B cell (primary cell): ENCODE measurements around the gene LSM14B. TPM values are rescaled to one million over a fixed set of nuclear protein-coding genes. Genes with fewer than 3 reads are reported as not detected.

Experiments used
- ATAC-seq: fragments of 200-7000 bp; cut with Tn5 transposase; one replicate; pipeline ENCODE4 v1.10.0; 2021; ENCODE audit warnings: low read depth, mild to moderate bottlenecking, moderate number of reproducible peaks, moderate library complexity
- CTCF ChIA-PET: fragments of 350-600 bp; sonication (Branson Sonifier 250); formaldehyde crosslinking; loops from one replicate; lab custom pipeline; 2021; ENCODE audit warnings: antibody characterized with exemption, inconsistent platforms; lab: Charles Lee
- POLR2A ChIA-PET: fragments of 350-600 bp; sonication (Branson Sonifier 250); formaldehyde crosslinking; loops from one replicate; lab custom pipeline; 2021; ENCODE audit warnings: antibody characterized with exemption; lab: Charles Lee
- DNase-seq: peaks from one replicate; pipeline ENCODE4 v3.0.0; 2013
- H2AFZ ChIP-seq: 2 replicates; pipeline ENCODE4 v1.6.1; 2012; ENCODE audit warnings: mild to moderate bottlenecking, low read depth, low read length; ENCODE audit not compliant: insufficient read depth, poor library complexity, severe bottlenecking
- H3K27ac ChIP-seq, 2 donors: 1 replicate in 1 of 2; 2 replicates in 1 of 2; pipeline ENCODE4 v1.5.1; 2012 to 2013; ENCODE audit warnings: low read length in 2 of 2, mild to moderate bottlenecking in 2 of 2, moderate library complexity in 1 of 2
- H3K27me3 ChIP-seq, 4 experiments: fragments of 200-600 bp in 1 of 4; sonication (generic) in 1 of 4; replicated peaks in 1 of 4; 1 replicate in 2 of 4; 2 replicates in 2 of 4; pipeline versions ENCODE4 v1.6.1 to v1.7.0; 2013 to 2016; ENCODE audit warnings: low read length in 3 of 4, mild to moderate bottlenecking in 2 of 4, mixed read lengths in 1 of 4, moderate library complexity in 1 of 4; ENCODE audit not compliant: insufficient read depth in 4 of 4, control insufficient read depth in 3 of 4; ENCODE audit errors: control extremely low read depth in 1 of 4
- H3K36me3 ChIP-seq, 2 experiments: replicated peaks in 1 of 2; 1 replicate in 1 of 2; 2 replicates in 1 of 2; pipeline versions ENCODE4 v1.6.1 to v1.7.1; 2013; ENCODE audit warnings: low read length in 1 of 2; ENCODE audit not compliant: insufficient read depth in 2 of 2, control insufficient read depth in 1 of 2; ENCODE audit errors: control extremely low read depth in 1 of 2, extremely low read depth in 1 of 2
- H3K4me1 ChIP-seq, 2 donors: fragments of 200-600 bp in 1 of 2; sonication (generic) in 1 of 2; 1 replicate in 1 of 2; 2 replicates in 1 of 2; pipeline versions ENCODE4 v1.5.1 to v1.6.1; 2013 to 2017; ENCODE audit warnings: low read length in 2 of 2; ENCODE audit not compliant: control insufficient read depth in 2 of 2, insufficient read depth in 2 of 2
- H3K4me2 ChIP-seq: replicated peaks from 2 replicates; pipeline ENCODE3; 2012; ENCODE audit warnings: mild to moderate bottlenecking, low read depth, low read length; ENCODE audit not compliant: poor library complexity, severe bottlenecking
- H3K4me3 ChIP-seq, 5 experiments: fragments of 200-600 bp in 1 of 5; sonication (generic) in 1 of 5; 1 replicate in 3 of 5; 2 replicates in 2 of 5; pipeline versions ENCODE4 v1.5.1 to v1.7.0; 2011 to 2016; ENCODE audit warnings: low read length in 4 of 5, mild to moderate bottlenecking in 4 of 5, low read depth in 2 of 5, control low read depth in 1 of 5, moderate library complexity in 1 of 5; ENCODE audit not compliant: insufficient read depth in 1 of 5; ENCODE audit errors: control extremely low read depth in 1 of 5, extremely low read depth in 1 of 5
- H3K79me2 ChIP-seq: fragments of 200-600 bp; sonication (generic); one replicate; pipeline ENCODE4 v1.6.0; 2016; ENCODE audit warnings: low read length; ENCODE audit not compliant: control insufficient read depth, insufficient read depth
- H3K9ac ChIP-seq: fragments of 200-600 bp; sonication (generic); 2 replicates; pipeline ENCODE4 v1.6.1; 2017; ENCODE audit warnings: mild to moderate bottlenecking, low read length, moderate library complexity
- H3K9me3 ChIP-seq, 3 donors: one replicate each; pipeline versions ENCODE4 v1.6.1 to v1.7.1; 2013; ENCODE audit warnings: low read length in 2 of 3; ENCODE audit not compliant: control insufficient read depth in 2 of 3, insufficient read depth in 1 of 3; ENCODE audit errors: control extremely low read depth in 1 of 3
- H4K20me1 ChIP-seq: 2 replicates; pipeline ENCODE4 v1.6.0; 2012; ENCODE audit warnings: mild to moderate bottlenecking, low read length; ENCODE audit not compliant: insufficient read depth, control insufficient read depth, poor library complexity, severe bottlenecking
- H3K27ac Mint-ChIP-seq: one replicate; pipeline ENCODE4 v1.8.0; 2021; ENCODE audit warnings: mixed read lengths
- H3K27me3 Mint-ChIP-seq: one replicate; pipeline ENCODE4 v1.8.0; 2021; ENCODE audit warnings: mixed read lengths
- H3K4me1 Mint-ChIP-seq: one replicate; pipeline ENCODE4 v1.8.0; 2021; ENCODE audit warnings: mixed read lengths
- H3K4me3 Mint-ChIP-seq: one replicate; pipeline ENCODE4 v1.8.0; 2021; ENCODE audit warnings: mixed read lengths
- H3K9me3 Mint-ChIP-seq: one replicate; pipeline ENCODE4 v1.8.0; 2022; ENCODE audit warnings: mixed read lengths; ENCODE audit not compliant: insufficient read depth
- EZH2 ChIP-seq: IDR thresholded peaks from 2 replicates; pipeline ENCODE4 v1.6.1; 2012; ENCODE audit warnings: borderline replicate concordance, low read depth, mild to moderate bottlenecking, moderate library complexity, low read length; ENCODE audit not compliant: insufficient read depth, poor library complexity, severe bottlenecking
- WGBS: methylation state at CpG from one replicate; pipeline ENCODE4 v1.1.5; 2013; ENCODE audit warnings: missing lambda C conversion rate; ENCODE audit not compliant: insufficient coverage; 5-methylcytosine and 5-hydroxymethylcytosine counted together
- intact Hi-C: fragments of 100-400 bp; cut with micrococcal nuclease; formaldehyde crosslinking; loops from one replicate; pipeline ENCODE4 v1.10.0; 2022
- polyA plus RNA-seq: library from polyadenylated mRNA; depleted of rRNA; stranded (reverse); fragments of >200 nt; gene quantifications from 2 replicates; pipeline ENCODE4 v1.2.3, GENCODE V29; 2012
- total RNA-seq, 2 donors: library from RNA; stranded (reverse); fragments of 120-200 nt in 1 of 2; gene quantifications; 1 replicate in 1 of 2; 2 replicates in 1 of 2; pipeline versions ENCODE4 v1.2.3 to v1.2.4, GENCODE V29; 2013 to 2022
- TF ChIP-seq, protein P1 (sequence below): fragments of 200-600 bp; IDR thresholded peaks from one replicate; pipeline ENCODE4 v1.8.0; 2022; ENCODE audit warnings: antibody characterized with exemption, mild to moderate bottlenecking

The LSM14B gene
- total and polyA plus RNA-seq, 2 donors (not counting 1 experiment from before 2014, with no cell fraction given), result 26.8 to 52.8 TPM

DNA sequence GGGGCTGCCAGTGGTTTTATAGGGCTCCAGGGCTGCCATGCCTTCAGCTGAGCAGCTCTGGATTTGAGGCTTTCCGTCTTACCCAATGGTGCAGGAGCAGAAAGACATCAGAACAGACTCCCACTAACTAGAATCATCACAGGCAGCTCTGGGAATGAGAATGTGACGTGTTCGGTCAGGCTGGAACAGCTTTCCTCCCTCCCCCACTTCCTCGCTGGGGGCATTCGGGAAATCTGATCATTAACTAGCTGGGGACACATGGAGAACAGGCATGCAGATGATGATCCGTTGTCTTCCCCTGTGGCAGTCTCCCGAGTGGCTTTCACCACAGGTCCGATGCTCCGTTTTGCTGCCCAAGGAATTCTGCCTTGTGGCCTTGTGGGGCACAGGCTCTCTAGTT lies 55.0 kb downstream of the LSM14B start:
- Mint-ChIP-seq H3K27me3 (no peaks in the 10 kb centered on the region), H3K4me3 (no peak overlapping the region), H3K27ac (no peak overlapping the region), H3K4me1 (peaks cover 8% of the 10 kb centered on the region), H3K9me3 (no peaks in the 10 kb centered on the region)
- Histone ChIP-seq H3K4me3 (no peak overlapping the region), H3K27me3 (no peaks in the 10 kb centered on the region), H2AFZ (no peak overlapping the region), H3K9ac (no peak overlapping the region), H3K9me3 (no peaks in the 10 kb centered on the region), H4K20me1 (no peaks in the 10 kb centered on the region), H3K36me3 (no peaks in the 10 kb centered on the region), H3K4me1 (peaks cover 5 to 6% of the 10 kb centered on the region in 2 donors), H3K4me2 (no peak overlapping the region), H3K27ac (no peak overlapping the region), H3K79me2 (peaks cover 4% of the 10 kb centered on the region)
- DNase-seq, result no peak
- ChIA-PET CTCF (interaction anchor here (0.7 kb wide), 1 partner anchor 41 kb away, joined by 3 read pairs; no protein-coding TSS in a partner anchor), POLR2A (interaction anchor here (0.7 kb wide), 1 partner anchor 15 kb away, joined by 8 read pairs; no protein-coding TSS in a partner anchor)
- TF ChIP-seq EZH2, result no peak
- TF ChIP-seq, protein P1, sequence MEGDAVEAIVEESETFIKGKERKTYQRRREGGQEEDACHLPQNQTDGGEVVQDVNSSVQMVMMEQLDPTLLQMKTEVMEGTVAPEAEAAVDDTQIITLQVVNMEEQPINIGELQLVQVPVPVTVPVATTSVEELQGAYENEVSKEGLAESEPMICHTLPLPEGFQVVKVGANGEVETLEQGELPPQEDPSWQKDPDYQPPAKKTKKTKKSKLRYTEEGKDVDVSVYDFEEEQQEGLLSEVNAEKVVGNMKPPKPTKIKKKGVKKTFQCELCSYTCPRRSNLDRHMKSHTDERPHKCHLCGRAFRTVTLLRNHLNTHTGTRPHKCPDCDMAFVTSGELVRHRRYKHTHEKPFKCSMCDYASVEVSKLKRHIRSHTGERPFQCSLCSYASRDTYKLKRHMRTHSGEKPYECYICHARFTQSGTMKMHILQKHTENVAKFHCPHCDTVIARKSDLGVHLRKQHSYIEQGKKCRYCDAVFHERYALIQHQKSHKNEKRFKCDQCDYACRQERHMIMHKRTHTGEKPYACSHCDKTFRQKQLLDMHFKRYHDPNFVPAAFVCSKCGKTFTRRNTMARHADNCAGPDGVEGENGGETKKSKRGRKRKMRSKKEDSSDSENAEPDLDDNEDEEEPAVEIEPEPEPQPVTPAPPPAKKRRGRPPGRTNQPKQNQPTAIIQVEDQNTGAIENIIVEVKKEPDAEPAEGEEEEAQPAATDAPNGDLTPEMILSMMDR, result no peak
- WGBS, result 98% methylated on average over 7 of the region's 9 CpGs
- intact Hi-C loops, result no loop called here
- no peak for ATAC-seq

GRCh38 chr20:62178316-62179161 lies 56.3 kb downstream of the LSM14B start:
- ATAC-seq, result no peak
- no peak for TF ChIP-seq EZH2
- Mint-ChIP-seq H3K4me3 (no peak overlapping the region), H3K27me3 (no peaks in the 10 kb centered on the region), H3K9me3 (no peaks in the 10 kb centered on the region), H3K27ac (no peak overlapping the region), H3K4me1 (peaks cover 15% of the 10 kb centered on the region)
- peaks cover 9% of the 10 kb centered on the region in 2 donors for H3K4me1 ChIP-seq
- H3K9me3 ChIP-seq, result no peaks in the 10 kb centered on the region
- ChIA-PET CTCF (no interaction called here), POLR2A (no interaction called here)
- 96% methylated on average over 11 of the region's 19 CpGs for WGBS
- H3K36me3 ChIP-seq, result no peaks in the 10 kb centered on the region
- peaks cover 14% of the 10 kb centered on the region for H3K79me2 ChIP-seq
- H3K27ac ChIP-seq, result no peak overlapping the region
- no peak overlapping the region for H3K9ac ChIP-seq
- H3K4me2 ChIP-seq, result no peak overlapping the region
- H4K20me1 ChIP-seq, result no peaks in the 10 kb centered on the region
- intact Hi-C loops, result no loop called here
- DNase-seq, result no peak
- H2AFZ ChIP-seq, result no peak overlapping the region
- no peaks in the 10 kb centered on the region for H3K27me3 ChIP-seq
- no peak overlapping the region for H3K4me3 ChIP-seq
